PC-9 (cell line): ENCODE results near the gene SASH1.

Source experiments
- CTCF ChIP-seq: fragments of 200-600 bp; sonication (generic); conservative IDR thresholded peaks from 2 replicates; pipeline ENCODE4 v1.6.1; 2017; ENCODE audit warnings: mixed run types, antibody characterized with exemption, mild to moderate bottlenecking, moderate library complexity
- EZH2 ChIP-seq: fragments of 200-600 bp; sonication (generic); IDR thresholded peaks from 2 replicates; pipeline ENCODE4 v1.8.0; 2017; ENCODE audit warnings: antibody characterized with exemption, low read depth

- TF ChIP-seq CTCF (no peak), EZH2 (no peak)
Measured at GRCh38 chr6:148570456-148570855, 227.8 kb downstream of the SASH1 start.
